ENCODE results near the gene CHAF1B. TPM values are rescaled to one million over a fixed set of nuclear protein-coding genes. Genes with fewer than 3 reads are reported as not detected.

Gene CHAF1B
- 2.5 and 8.9 TPM in 2 replicates for total RNA-seq

DNA sequence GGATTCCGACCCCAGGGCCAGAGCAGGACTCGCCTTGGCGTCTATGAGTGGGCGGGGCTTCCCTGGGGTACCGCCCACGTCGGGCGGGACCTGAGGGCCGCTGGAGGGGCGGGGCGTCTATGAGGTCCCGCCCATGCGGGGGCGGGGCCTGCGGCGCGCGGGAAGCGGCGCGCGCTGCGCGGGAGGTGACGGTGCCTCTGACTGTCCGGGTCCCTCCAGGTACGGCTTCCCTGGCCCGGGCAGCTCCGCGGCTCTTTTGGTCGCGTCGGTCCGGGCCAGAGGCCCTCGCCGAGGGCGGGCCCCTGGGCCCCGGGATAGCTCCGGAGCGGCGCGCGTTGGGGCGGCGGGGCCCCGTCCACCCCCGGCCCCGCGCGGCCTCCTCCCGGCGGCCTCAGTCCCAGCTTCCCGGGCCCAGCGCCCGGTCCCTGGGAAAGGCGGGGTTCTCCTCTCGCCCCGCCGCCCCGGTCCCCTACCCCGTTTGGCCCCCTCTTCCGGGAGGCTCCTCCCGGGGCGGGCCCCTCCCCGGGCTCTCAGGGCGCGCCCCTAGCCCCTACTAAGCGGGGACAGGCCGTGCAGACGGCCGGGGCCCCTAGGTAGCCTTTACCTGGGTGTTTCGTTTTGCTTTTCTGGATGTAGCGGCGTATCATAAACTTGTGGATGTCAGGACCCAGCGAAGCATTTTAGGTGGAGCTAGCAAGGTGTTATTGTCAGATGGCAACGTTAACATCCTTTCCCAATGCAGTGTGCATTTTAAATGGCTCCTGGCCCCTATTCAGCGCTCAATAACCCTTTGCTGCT is at the start of gene CHAF1B:
TSS of gene CHAF1B (plus strand) at position 160 of the 798 bp plus-strand sequence. CDS start 745 bp downstream, outside the sequence.

Other genes starting within 250 kb of the CHAF1B start
- 21.6 and 25.7 TPM in 2 replicates for gene DOP1B, start 228.6 kb upstream of the CHAF1B start, total RNA-seq
- 53.5 and 59.6 TPM in 2 replicates for gene MORC3, start 65.2 kb upstream of the CHAF1B start, total RNA-seq
- gene CLDN14, start 94.7 kb downstream of the CHAF1B start, total RNA-seq = 0.11 and 0.37 TPM in 2 replicates

Data from uterine smooth muscle cell (primary cell).